GM23338 (cell line): Measurements from ENCODE around the gene CHCHD3. TPM values are rescaled to one million over a fixed set of nuclear protein-coding genes. Genes with fewer than 3 reads are reported as not detected.

Source experiments
- ATAC-seq: fragments of 200-7000 bp; cut with Tn5 transposase; 3 replicates; pipeline ENCODE4 v1.9.1; 2020
- DNase-seq: peaks from one replicate; pipeline ENCODE4 v3.0.0-alpha.2; 2015; ENCODE audit warnings: low spot score
- H2AFZ ChIP-seq: fragments of 200-600 bp; sonication (generic); 2 replicates; pipeline ENCODE4 v1.8.0; 2016; ENCODE audit warnings: antibody characterized with exemption, mild to moderate bottlenecking, moderate library complexity
- H3F3A ChIP-seq: fragments of 200-600 bp; sonication (generic); replicated peaks from 2 replicates; pipeline ENCODE4 v1.8.0; 2017; ENCODE audit warnings: antibody characterized with exemption, mixed run types, low read depth
- H3K27ac ChIP-seq: fragments of 200-600 bp; sonication (generic); 2 replicates; pipeline ENCODE4 v1.6.1; 2016; ENCODE audit warnings: low read depth
- H3K27me3 ChIP-seq: fragments of 200-600 bp; sonication (generic); 2 replicates; pipeline ENCODE4 v1.8.0; 2016; ENCODE audit warnings: mild to moderate bottlenecking, mixed run types, moderate library complexity; ENCODE audit not compliant: insufficient read depth
- H3K36me3 ChIP-seq: fragments of 200-600 bp; sonication (generic); 2 replicates; pipeline ENCODE4 v1.8.0; 2016; ENCODE audit warnings: mild to moderate bottlenecking; ENCODE audit not compliant: insufficient read depth
- H3K4me1 ChIP-seq: fragments of 200-600 bp; sonication (generic); 2 replicates; pipeline ENCODE4 v1.8.0; 2016; ENCODE audit warnings: mild to moderate bottlenecking, moderate library complexity; ENCODE audit not compliant: insufficient read depth
- H3K4me2 ChIP-seq: fragments of 200-600 bp; sonication (generic); 2 replicates; pipeline ENCODE4 v1.7.1; 2017; ENCODE audit warnings: mixed run types
- H3K4me3 ChIP-seq: fragments of 200-600 bp; sonication (generic); 2 replicates; pipeline ENCODE4 v1.6.1; 2016; ENCODE audit warnings: mixed run types
- H3K79me2 ChIP-seq: fragments of 200-600 bp; sonication (generic); replicated peaks from 2 replicates; pipeline ENCODE4 v1.8.0; 2017; ENCODE audit warnings: mild to moderate bottlenecking; ENCODE audit not compliant: insufficient read depth
- H3K9me2 ChIP-seq: fragments of 200-600 bp; sonication (generic); 2 replicates; pipeline ENCODE4 v1.8.0; 2017; ENCODE audit not compliant: insufficient read depth
- H4K20me1 ChIP-seq: fragments of 200-600 bp; sonication (generic); replicated peaks from 2 replicates; pipeline ENCODE4 v1.8.0; 2017; ENCODE audit warnings: mild to moderate bottlenecking; ENCODE audit not compliant: insufficient read depth
- H3K27ac Mint-ChIP-seq: 2 replicates; pipeline ENCODE4 v1.8.0; 2020; ENCODE audit warnings: inconsistent platforms, mild to moderate bottlenecking, moderate library complexity, mixed read lengths
- H3K27me3 Mint-ChIP-seq: 3 replicates; pipeline ENCODE4 v1.8.0; 2022; ENCODE audit warnings: low read depth, mild to moderate bottlenecking, moderate library complexity, mixed read lengths, inconsistent platforms; ENCODE audit not compliant: insufficient read depth, poor library complexity
- H3K36me3 Mint-ChIP-seq: 3 replicates; pipeline ENCODE4 v1.8.0; 2021; ENCODE audit warnings: low read depth, mild to moderate bottlenecking, inconsistent platforms, moderate library complexity, mixed read lengths
- H3K4me1 Mint-ChIP-seq: 3 replicates; pipeline ENCODE4 v1.8.0; 2020; ENCODE audit warnings: mild to moderate bottlenecking, inconsistent platforms, mixed read lengths
- H3K4me3 Mint-ChIP-seq: 3 replicates; pipeline ENCODE4 v1.8.0; 2021; ENCODE audit warnings: moderate library complexity, mild to moderate bottlenecking, inconsistent platforms, mixed read lengths
- H3K9me3 Mint-ChIP-seq: 3 replicates; pipeline ENCODE4 v1.8.0; 2020; ENCODE audit warnings: moderate library complexity, mild to moderate bottlenecking, inconsistent platforms, mixed read lengths
- CREB1 ChIP-seq: fragments of 250-450 bp; sonication (Bioruptor Pico); IDR thresholded peaks from 2 replicates; pipeline ENCODE4 v1.5.0; 2020; ENCODE audit warnings: low read depth, mild to moderate bottlenecking, moderate library complexity
- ETS1 ChIP-seq: IDR thresholded peaks from 2 replicates; pipeline ENCODE4 v1.6.1; 2016; ENCODE audit warnings: antibody characterized with exemption
- EZH2 ChIP-seq: fragments of 200-600 bp; sonication (generic); IDR thresholded peaks from one replicate; pipeline ENCODE4 v1.8.0; 2017; ENCODE audit warnings: antibody characterized with exemption, mild to moderate bottlenecking, low read depth; ENCODE audit not compliant: unreplicated experiment
- EZH2phosphoT487 ChIP-seq: fragments of 200-600 bp; sonication (generic); IDR thresholded peaks from one replicate; pipeline ENCODE4 v1.8.1; 2018; ENCODE audit warnings: antibody characterized with exemption; ENCODE audit not compliant: unreplicated experiment
- JUNB ChIP-seq: IDR thresholded peaks from one replicate; pipeline ENCODE4 v1.6.1; 2016; ENCODE audit warnings: antibody characterized with exemption; ENCODE audit not compliant: unreplicated experiment
- NANOG ChIP-seq: IDR thresholded peaks from 2 replicates; pipeline ENCODE4 v1.6.1; 2016; ENCODE audit warnings: antibody characterized with exemption, borderline replicate concordance
- POLR2AphosphoS5 ChIP-seq: IDR thresholded peaks from 2 replicates; pipeline ENCODE4 v1.6.1; 2016; ENCODE audit warnings: antibody characterized with exemption, low read depth
- STAT1 ChIP-seq: IDR thresholded peaks from one replicate; pipeline ENCODE4 v1.6.1; 2016; ENCODE audit warnings: antibody characterized with exemption; ENCODE audit not compliant: unreplicated experiment
- ZNF114 ChIP-seq: fragments of 250-450 bp; sonication (Bioruptor Pico); IDR thresholded peaks from 2 replicates; pipeline ENCODE4 v1.5.0; 2020; ENCODE audit warnings: mild to moderate bottlenecking, moderate library complexity
- ZNF331 ChIP-seq: fragments of 250-450 bp; sonication (Bioruptor Pico); IDR thresholded peaks from 2 replicates; pipeline ENCODE4 v1.5.0; 2020; ENCODE audit warnings: low read depth, mild to moderate bottlenecking, moderate library complexity
- ZNF462 ChIP-seq: fragments of 250-450 bp; sonication (Bioruptor Pico); IDR thresholded peaks from 2 replicates; pipeline ENCODE4 v1.5.0; 2020; ENCODE audit warnings: mild to moderate bottlenecking, moderate library complexity
- polyA plus RNA-seq: library from polyadenylated mRNA; unstranded; fragments of >200 nt; fragmentation: Nextera tagmentation; extraction: Ambion mirVana; gene quantifications from 2 replicates; pipeline ENCODE4 v1.2.1, GENCODE V29; 2016
- total RNA-seq: library from RNA; depleted of rRNA; stranded (reverse); fragments of >200 nt; shearing (Covaris generic); gene quantifications from 2 replicates; pipeline ENCODE4 v1.2.3, GENCODE V29; 2014
- TF ChIP-seq, protein P1 (sequence below): IDR thresholded peaks from one replicate; pipeline ENCODE4 v1.6.1; 2018; ENCODE audit warnings: antibody characterized with exemption; ENCODE audit not compliant: unreplicated experiment
- TF ChIP-seq, protein P2 (sequence below), 2 experiments: fragments of 200-600 bp in 1 of 2; sonication (generic) in 1 of 2; conservative IDR thresholded peaks; 2 replicates each; pipeline versions ENCODE4 v1.5.1 to v1.6.1; 2016 to 2017; ENCODE audit warnings: antibody characterized with exemption in 2 of 2, low read depth in 2 of 2, mild to moderate bottlenecking in 2 of 2, moderate library complexity in 1 of 2

CHCHD3 gene
- total and polyA plus RNA-seq, 2 experiments from 2014 or later: 107 to 131 TPM

DNA sequence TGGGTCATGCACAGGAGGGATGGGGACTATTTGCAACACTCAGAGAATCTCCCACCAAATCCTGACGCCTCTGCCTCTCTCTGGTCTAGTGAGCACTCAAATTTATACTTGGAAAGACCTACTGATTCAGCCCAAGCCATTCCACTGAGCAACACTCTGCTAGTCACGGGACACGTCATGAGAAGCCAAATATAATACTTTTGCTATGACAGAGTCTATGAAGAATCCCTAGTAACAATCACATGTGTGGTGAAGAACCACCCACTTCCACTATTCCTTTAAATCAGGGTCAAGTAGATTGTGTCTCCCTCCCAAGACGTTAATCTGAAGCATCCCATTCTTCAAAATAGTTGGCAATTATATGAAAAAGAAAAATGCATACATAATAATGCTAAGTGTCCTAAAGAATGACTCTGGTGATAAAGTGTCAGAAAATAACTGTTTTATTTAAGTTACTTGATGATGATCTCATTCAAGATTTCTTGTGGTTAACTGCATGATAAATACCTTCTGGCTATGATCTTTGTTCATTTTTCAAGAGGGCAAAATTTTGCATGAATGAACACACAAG, 28.5 kb downstream of the CHCHD3 start:
- no peak overlapping the region for H3K27ac Mint-ChIP-seq
- Histone ChIP-seq H3K4me3 (no peak overlapping the region), H3K4me2 (no peak overlapping the region), H2AFZ (no peak overlapping the region), H3K9me2 (no peaks in the 10 kb centered on the region), H3F3A (no peaks in the 10 kb centered on the region), H3K79me2 (peaks cover 98% of the 10 kb centered on the region), H3K27ac (no peak overlapping the region), H3K27me3 (no peaks in the 10 kb centered on the region), H3K36me3 (no peaks in the 10 kb centered on the region), H3K4me1 (peaks cover 38% of the 10 kb centered on the region), H4K20me1 (peaks cover 65% of the 10 kb centered on the region)
- TF ChIP-seq ETS1: no peak
- TF ChIP-seq, protein P1, sequence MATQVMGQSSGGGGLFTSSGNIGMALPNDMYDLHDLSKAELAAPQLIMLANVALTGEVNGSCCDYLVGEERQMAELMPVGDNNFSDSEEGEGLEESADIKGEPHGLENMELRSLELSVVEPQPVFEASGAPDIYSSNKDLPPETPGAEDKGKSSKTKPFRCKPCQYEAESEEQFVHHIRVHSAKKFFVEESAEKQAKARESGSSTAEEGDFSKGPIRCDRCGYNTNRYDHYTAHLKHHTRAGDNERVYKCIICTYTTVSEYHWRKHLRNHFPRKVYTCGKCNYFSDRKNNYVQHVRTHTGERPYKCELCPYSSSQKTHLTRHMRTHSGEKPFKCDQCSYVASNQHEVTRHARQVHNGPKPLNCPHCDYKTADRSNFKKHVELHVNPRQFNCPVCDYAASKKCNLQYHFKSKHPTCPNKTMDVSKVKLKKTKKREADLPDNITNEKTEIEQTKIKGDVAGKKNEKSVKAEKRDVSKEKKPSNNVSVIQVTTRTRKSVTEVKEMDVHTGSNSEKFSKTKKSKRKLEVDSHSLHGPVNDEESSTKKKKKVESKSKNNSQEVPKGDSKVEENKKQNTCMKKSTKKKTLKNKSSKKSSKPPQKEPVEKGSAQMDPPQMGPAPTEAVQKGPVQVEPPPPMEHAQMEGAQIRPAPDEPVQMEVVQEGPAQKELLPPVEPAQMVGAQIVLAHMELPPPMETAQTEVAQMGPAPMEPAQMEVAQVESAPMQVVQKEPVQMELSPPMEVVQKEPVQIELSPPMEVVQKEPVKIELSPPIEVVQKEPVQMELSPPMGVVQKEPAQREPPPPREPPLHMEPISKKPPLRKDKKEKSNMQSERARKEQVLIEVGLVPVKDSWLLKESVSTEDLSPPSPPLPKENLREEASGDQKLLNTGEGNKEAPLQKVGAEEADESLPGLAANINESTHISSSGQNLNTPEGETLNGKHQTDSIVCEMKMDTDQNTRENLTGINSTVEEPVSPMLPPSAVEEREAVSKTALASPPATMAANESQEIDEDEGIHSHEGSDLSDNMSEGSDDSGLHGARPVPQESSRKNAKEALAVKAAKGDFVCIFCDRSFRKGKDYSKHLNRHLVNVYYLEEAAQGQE: no peak
- TF ChIP-seq EZH2: no peak
- no peak for TF ChIP-seq ZNF462 (CRISPR knock-in tag)
- no peak for TF ChIP-seq ZNF114 (CRISPR knock-in tag)
- no peak for TF ChIP-seq EZH2phosphoT487
- no peak for TF ChIP-seq POLR2AphosphoS5
- TF ChIP-seq, protein P2, sequence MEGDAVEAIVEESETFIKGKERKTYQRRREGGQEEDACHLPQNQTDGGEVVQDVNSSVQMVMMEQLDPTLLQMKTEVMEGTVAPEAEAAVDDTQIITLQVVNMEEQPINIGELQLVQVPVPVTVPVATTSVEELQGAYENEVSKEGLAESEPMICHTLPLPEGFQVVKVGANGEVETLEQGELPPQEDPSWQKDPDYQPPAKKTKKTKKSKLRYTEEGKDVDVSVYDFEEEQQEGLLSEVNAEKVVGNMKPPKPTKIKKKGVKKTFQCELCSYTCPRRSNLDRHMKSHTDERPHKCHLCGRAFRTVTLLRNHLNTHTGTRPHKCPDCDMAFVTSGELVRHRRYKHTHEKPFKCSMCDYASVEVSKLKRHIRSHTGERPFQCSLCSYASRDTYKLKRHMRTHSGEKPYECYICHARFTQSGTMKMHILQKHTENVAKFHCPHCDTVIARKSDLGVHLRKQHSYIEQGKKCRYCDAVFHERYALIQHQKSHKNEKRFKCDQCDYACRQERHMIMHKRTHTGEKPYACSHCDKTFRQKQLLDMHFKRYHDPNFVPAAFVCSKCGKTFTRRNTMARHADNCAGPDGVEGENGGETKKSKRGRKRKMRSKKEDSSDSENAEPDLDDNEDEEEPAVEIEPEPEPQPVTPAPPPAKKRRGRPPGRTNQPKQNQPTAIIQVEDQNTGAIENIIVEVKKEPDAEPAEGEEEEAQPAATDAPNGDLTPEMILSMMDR (conservative IDR thresholded peaks at IDR 0.05; ENCODE audit: low read depth in 2 of 2): no peak
- no peak for TF ChIP-seq NANOG
- TF ChIP-seq ZNF331 (CRISPR knock-in tag): no peak
- TF ChIP-seq CREB1 (CRISPR knock-in tag): no peak
- TF ChIP-seq JUNB: no peak
- no peak for TF ChIP-seq STAT1
- H3K4me3 Mint-ChIP-seq: no peak overlapping the region
- peaks cover 47% of the 10 kb centered on the region for H3K4me1 Mint-ChIP-seq
- no peaks in the 10 kb centered on the region for H3K36me3 Mint-ChIP-seq
- ATAC-seq (no peak), DNase-seq (no peak)
- H3K27me3 Mint-ChIP-seq: peaks cover 5% of the 10 kb centered on the region
- H3K9me3 Mint-ChIP-seq: no peaks in the 10 kb centered on the region
